Loucy (cell line): ENCODE data around the gene IRAK1.

Source experiments
- H2AFZ ChIP-seq: fragments of 200-600 bp; sonication (generic); 2 replicates; pipeline ENCODE4 v1.6.0; 2016; ENCODE audit warnings: antibody characterized with exemption, mild to moderate bottlenecking, low read length, moderate library complexity
- H3F3A ChIP-seq: fragments of 200-600 bp; 2 replicates; pipeline ENCODE4 v1.6.0; 2016; ENCODE audit warnings: antibody characterized with exemption, low read depth, mild to moderate bottlenecking
- H3K27me3 ChIP-seq: fragments of 200-600 bp; sonication (generic); 2 replicates; pipeline ENCODE4 v1.6.1; 2014; ENCODE audit warnings: low read length, mild to moderate bottlenecking; ENCODE audit not compliant: insufficient read depth, poor library complexity, severe bottlenecking
- H3K36me3 ChIP-seq: fragments of 200-600 bp; sonication (generic); 2 replicates; pipeline ENCODE4 v1.6.1; 2016; ENCODE audit warnings: low read length; ENCODE audit not compliant: insufficient read depth
- H3K4me1 ChIP-seq: fragments of 200-600 bp; sonication (generic); 2 replicates; pipeline ENCODE4 v1.5.1; 2014; ENCODE audit warnings: low read length, mild to moderate bottlenecking; ENCODE audit not compliant: insufficient read depth, poor library complexity, severe bottlenecking
- H3K4me2 ChIP-seq: fragments of 200-600 bp; sonication (generic); 2 replicates; pipeline ENCODE4 v1.6.0; 2014; ENCODE audit warnings: antibody characterized with exemption, low read length, low read depth, mild to moderate bottlenecking; ENCODE audit not compliant: poor library complexity, severe bottlenecking
- H3K4me3 ChIP-seq: fragments of 200-600 bp; sonication (generic); 2 replicates; pipeline ENCODE4 v1.5.1; 2014; ENCODE audit warnings: low read length, mild to moderate bottlenecking, mixed read lengths; ENCODE audit not compliant: poor library complexity, severe bottlenecking
- H3K79me2 ChIP-seq: fragments of 200-600 bp; sonication (generic); 2 replicates; pipeline ENCODE4 v1.6.1; 2014; ENCODE audit warnings: low read length; ENCODE audit not compliant: insufficient read depth
- H3K9ac ChIP-seq: fragments of 200-600 bp; sonication (generic); 2 replicates; pipeline ENCODE4 v1.6.0; 2014; ENCODE audit warnings: mild to moderate bottlenecking, low read depth, low read length, moderate library complexity; ENCODE audit not compliant: poor library complexity, severe bottlenecking
- H3K9me2 ChIP-seq: fragments of 200-600 bp; sonication (generic); replicated peaks from 2 replicates; pipeline ENCODE4 v1.6.1; 2016; ENCODE audit warnings: low read depth, low read length, mixed read lengths
- H3K9me3 ChIP-seq: fragments of 200-600 bp; sonication (generic); 2 replicates; pipeline ENCODE4 v1.6.1; 2014; ENCODE audit warnings: mild to moderate bottlenecking, antibody characterized with exemption, low read length, low read depth; ENCODE audit not compliant: insufficient read depth
- H4K20me1 ChIP-seq: fragments of 200-600 bp; sonication (generic); 2 replicates; pipeline ENCODE4 v1.6.0; 2014; ENCODE audit warnings: antibody characterized with exemption, low read length, mild to moderate bottlenecking; ENCODE audit not compliant: insufficient read depth, poor library complexity, severe bottlenecking
- EZH2phosphoT487 ChIP-seq: fragments of 200-600 bp; IDR thresholded peaks from 2 replicates; pipeline ENCODE4 v1.6.1; 2018; ENCODE audit warnings: antibody characterized with exemption, mild to moderate bottlenecking, moderate library complexity, borderline replicate concordance
- TF ChIP-seq, protein P1 (sequence below): fragments of 200-600 bp; sonication (generic); conservative IDR thresholded peaks from 2 replicates; pipeline ENCODE4 v1.5.1; 2014; ENCODE audit warnings: mild to moderate bottlenecking, antibody characterized with exemption, low read length

IRAK1 gene

DNA sequence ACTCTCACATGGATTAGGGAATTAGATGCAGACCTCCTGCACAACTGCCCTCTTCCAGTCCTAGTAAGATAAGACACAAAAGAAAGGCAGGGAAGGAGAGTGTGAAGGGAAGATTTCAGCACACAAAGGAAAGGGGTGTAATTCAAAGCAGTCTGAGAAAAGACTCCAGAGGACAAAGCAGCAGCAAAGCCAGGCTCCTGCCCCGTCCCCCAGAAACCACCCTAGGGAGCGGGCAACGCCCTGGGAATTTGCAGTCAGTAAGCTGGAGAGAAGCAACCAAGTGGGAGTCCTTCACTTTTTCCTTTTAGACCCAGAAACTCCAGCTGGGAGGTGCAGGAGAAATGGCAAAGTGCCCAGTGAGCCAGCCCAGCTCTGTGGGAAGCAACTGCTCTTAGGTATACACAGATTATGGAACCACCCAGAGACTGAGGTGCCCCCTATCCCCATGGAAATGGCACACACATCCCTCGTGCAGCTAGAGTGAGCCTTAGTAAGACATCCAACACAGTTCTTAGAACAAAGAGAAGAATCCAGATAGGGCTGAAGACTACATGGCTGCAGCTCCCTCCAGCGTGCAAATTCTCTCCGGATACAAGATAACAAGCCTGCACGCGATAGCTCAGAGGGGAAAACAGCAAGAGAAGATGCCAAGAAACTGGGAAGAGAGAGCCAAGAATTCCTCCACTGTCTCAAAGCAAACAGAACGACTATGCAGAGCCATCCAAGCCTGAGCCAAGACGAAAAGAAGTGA lies 26.5 kb upstream of the IRAK1 start:
- no peak overlapping the region for H2AFZ ChIP-seq
- H3K36me3 ChIP-seq: peaks cover 35% of the 10 kb centered on the region; the same call in 1 of the 2 replicates
- H3K27me3 ChIP-seq: no peaks in the 10 kb centered on the region
- H3K9me3 ChIP-seq: no peaks in the 10 kb centered on the region
- peaks cover 85% of the 10 kb centered on the region for H3K79me2 ChIP-seq
- H4K20me1 ChIP-seq: peaks cover 9% of the 10 kb centered on the region
- no peaks in the 10 kb centered on the region for H3F3A ChIP-seq
- no peaks in the 10 kb centered on the region for H3K4me1 ChIP-seq
- no peaks in the 10 kb centered on the region for H3K9me2 ChIP-seq
- no peak overlapping the region for H3K9ac ChIP-seq
- TF ChIP-seq EZH2phosphoT487: no peak
- TF ChIP-seq, protein P1, sequence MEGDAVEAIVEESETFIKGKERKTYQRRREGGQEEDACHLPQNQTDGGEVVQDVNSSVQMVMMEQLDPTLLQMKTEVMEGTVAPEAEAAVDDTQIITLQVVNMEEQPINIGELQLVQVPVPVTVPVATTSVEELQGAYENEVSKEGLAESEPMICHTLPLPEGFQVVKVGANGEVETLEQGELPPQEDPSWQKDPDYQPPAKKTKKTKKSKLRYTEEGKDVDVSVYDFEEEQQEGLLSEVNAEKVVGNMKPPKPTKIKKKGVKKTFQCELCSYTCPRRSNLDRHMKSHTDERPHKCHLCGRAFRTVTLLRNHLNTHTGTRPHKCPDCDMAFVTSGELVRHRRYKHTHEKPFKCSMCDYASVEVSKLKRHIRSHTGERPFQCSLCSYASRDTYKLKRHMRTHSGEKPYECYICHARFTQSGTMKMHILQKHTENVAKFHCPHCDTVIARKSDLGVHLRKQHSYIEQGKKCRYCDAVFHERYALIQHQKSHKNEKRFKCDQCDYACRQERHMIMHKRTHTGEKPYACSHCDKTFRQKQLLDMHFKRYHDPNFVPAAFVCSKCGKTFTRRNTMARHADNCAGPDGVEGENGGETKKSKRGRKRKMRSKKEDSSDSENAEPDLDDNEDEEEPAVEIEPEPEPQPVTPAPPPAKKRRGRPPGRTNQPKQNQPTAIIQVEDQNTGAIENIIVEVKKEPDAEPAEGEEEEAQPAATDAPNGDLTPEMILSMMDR: no peak
- no peak overlapping the region for H3K4me2 ChIP-seq
- H3K4me3 ChIP-seq: no peak overlapping the region

DNA sequence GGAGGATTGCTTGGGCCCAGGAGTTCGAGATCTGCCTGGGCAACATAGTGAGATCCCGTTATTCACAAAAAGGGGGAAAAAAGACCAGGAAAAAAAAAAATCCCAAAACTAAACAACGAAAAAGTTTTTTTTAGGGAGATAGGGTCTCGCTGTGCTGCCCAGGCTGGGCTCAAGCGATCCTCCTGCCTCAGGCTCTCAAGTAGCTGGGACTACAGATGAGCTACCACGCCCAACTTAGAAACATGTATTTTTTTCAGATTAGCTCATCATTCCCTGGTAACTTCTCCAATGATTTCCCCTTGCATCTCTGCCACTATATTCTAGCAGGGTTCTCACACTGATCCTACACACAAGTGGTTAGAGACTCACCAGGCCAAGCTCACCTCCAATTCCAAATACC lies 24.4 kb upstream of the IRAK1 start:
- Histone ChIP-seq H3K27me3 (no peaks in the 10 kb centered on the region), H3K4me1 (no peaks in the 10 kb centered on the region), H4K20me1 (no peaks in the 10 kb centered on the region), H3K9ac (no peak overlapping the region), H3K79me2 (peaks cover 86% of the 10 kb centered on the region), H3F3A (no peaks in the 10 kb centered on the region), H3K4me3 (no peak overlapping the region), H3K9me3 (no peaks in the 10 kb centered on the region), H3K36me3 (peaks cover 28% of the 10 kb centered on the region; the same call in 1 of the 2 replicates), H2AFZ (no peak overlapping the region), H3K9me2 (no peaks in the 10 kb centered on the region), H3K4me2 (no peak overlapping the region)
- TF ChIP-seq, protein P1: no peak
- TF ChIP-seq EZH2phosphoT487: no peak

DNA sequence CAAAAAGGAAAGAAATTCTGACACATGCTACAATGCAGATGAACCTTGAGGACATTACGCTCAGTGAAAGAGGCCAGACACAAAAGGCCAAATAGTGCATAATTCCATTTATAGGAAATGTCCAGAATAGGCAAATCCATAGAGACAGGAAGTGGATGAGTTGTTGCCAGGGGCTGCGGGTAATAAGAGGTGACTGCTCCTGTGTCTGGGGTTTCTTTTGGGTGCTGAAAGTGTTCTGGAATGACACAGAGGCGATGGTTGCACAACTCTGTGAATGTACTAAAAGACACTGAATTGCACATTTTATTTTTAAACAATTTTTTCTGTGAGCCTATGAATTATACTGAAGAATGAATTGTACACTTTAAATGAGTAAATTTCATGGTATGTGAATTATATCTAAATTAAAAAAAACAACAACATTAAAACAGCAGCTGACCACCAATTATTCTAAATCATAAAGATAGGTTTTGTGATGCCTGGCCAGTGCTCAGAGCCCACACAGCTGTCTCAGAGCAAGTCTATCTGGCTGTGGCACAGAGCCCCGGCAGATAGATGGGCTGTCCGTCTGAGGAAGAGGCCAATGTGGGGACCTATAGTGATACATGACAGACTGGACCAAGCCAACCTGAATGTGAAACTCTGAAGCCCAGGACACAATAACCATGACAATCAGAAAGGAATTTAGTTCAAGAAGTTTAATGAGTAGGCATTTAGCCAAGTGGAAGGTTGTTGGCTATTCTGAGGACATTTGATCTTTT lies 23.5 kb upstream of the IRAK1 start:
- no peaks in the 10 kb centered on the region for H3F3A ChIP-seq
- H3K4me1 ChIP-seq: no peaks in the 10 kb centered on the region
- TF ChIP-seq EZH2phosphoT487: no peak
- TF ChIP-seq, protein P1: no peak
- H3K36me3 ChIP-seq: peaks cover 19% of the 10 kb centered on the region; the same call in 1 of the 2 replicates
- H3K4me2 ChIP-seq: no peak overlapping the region
- H3K9me2 ChIP-seq: no peaks in the 10 kb centered on the region
- H4K20me1 ChIP-seq: no peaks in the 10 kb centered on the region
- H3K27me3 ChIP-seq: no peaks in the 10 kb centered on the region
- no peak overlapping the region for H3K4me3 ChIP-seq
- peaks cover 85% of the 10 kb centered on the region for H3K79me2 ChIP-seq
- H2AFZ ChIP-seq: no peak overlapping the region
- H3K9me3 ChIP-seq: no peaks in the 10 kb centered on the region
- H3K9ac ChIP-seq: no peak overlapping the region
